Measurements from ENCODE around the gene DAPK1.
A peak's percentile ranks its signal among the peaks of the same experiment; 100 is the strongest.

Gene DAPK1

DNA sequence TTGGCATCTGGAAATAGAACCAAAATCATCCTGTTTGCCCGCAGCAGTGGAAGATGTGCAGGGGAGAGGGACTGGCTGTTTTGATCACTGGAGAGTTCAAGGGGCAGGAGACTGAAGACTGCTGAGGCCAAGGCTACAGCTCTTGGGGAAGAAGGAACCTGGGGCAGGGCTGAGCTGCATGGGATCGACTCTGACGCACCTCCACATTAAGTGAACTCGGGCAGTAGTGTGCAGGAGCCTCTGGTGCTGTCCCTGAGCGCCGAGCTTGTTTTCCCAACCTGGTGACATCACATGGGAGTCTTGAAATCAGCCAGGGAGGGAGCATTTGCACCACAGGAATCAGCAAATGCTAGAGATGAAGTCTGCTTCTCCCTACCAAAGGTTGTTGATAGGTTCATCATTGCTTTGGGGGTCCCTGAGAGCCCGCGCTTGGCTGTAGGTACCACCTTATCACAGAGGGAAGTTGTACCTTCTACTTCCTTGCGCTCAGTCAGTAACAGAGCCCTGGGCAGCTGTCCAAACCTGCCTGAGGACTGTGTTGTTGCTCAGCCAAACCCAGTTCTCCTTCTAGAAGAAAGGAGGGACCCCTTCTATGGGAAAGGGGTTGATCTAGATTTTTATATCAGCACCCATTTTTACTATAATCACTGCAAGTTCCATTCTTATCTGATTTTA lies 175.9 kb downstream of the DAPK1 start:
- no peak for DNase-seq

DNA sequence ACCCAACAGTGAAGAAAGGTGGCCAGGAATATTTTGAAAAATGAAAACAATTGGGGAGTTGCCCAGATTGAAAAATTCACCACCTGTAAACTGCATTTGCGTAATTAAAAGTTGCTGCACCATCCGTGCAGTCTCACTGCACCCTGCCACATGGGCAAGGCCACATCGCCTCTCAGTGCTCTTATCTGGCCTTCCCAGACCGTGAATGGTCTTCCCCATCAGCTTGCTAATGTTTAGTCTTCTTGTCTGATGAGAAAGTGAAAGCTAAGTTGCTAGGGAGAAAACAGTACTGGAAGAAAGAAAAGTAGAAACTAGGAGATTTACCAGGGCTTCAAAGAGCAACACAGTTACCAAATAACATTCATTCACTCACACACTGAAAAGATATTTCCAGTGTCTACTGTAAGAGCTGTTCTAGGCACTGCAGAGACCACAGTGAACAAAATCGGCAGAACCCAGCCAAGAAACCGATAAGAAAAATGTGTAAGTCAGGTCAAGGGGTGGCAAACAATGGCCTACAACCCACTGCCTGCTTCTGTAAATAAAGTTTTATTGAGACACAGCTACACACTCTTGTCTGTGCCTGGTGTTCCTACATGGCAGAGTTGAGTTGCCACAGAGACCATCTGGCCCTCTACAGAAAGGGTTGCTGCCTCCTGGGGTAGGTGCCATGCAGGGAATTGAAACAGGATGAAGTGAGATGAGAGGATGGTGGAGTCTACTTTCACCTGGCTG lies 177.1 kb downstream of the DAPK1 start:
- DNase-seq, result no peak

- DNase-seq, result no peak
Measured at GRCh38 chr9:87675906-87676515, 178.3 kb downstream of the DAPK1 start.

GRCh38 chr9:87676976-87677775 lies 179.5 kb downstream of the DAPK1 start:
- no peak for DNase-seq

DNA sequence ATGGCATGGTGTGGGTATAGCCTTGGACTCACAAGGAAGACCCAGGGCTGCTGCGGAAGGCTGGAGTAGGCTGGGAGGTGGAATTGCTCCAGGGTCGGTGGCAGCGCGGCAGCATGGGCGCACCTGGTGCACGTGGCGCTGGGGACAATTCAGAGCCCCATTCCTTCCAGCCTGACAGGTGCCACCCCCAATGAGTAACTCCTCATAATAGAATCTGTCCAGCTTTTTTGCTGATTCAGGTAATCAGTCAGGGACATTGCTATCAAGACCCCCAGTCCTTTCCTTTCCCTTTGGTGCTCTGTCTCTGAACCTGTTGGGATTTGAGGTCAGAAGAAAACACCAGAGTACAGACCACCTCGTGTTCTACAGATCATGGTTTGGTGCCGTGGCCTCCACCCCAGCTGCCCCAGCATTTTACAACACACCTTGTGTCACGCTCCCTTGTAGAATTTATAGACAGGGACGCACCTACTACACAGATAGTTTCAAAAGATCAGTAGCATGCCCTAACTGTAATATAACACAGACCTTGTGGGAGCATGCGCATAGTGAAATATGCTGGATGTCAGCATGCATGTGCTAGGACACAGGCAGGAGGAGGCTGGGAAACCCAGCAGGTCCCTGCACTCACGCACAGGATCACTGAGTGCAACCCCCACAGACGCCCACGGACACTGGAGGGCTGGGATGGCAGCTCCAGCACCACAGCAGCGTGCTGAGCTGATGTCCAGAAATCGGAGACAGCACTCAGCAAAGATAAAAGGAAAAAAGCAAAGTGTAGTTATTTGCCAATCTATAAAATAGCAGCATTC lies 180.3 kb downstream of the DAPK1 start:
- DNase-seq, result no peak

DNA sequence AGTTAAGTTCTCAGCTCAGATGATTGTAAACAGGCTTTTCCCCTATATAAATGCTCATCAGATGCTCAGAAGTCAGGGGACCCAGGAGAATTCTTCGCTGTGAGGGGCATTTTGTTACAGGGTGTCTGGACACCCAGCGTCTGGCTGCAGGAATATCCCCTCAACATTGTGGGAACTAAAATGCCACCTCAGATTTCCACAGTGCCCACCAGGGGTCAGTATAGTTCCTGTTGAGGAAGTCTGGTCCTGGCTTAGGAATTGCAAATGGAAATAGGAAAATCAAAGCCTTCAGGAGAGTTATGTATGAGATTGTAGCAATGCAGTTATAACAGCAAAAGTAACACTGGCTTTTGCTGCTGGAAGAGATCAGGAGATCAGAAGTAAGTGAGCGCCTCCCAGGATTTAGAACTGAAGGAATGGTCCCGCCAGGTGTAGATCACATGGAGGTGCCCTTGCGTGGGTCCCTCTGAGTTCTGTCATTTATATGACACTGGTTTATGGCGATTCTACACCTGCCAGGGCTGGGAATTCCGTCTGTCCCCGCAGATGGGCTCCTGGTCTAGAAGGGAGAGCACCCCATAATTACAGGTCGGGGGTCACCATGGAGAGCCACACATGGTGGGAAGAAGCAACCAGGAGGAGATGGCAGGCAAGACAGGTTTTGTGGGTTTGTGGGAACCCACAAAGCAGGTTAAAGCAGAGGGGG lies 181.1 kb downstream of the DAPK1 start:
- DNase-seq, result peak; percentile 20

- no peak for DNase-seq
Measured at GRCh38 chr9:87681271-87682061, 183.8 kb downstream of the DAPK1 start.

DNA sequence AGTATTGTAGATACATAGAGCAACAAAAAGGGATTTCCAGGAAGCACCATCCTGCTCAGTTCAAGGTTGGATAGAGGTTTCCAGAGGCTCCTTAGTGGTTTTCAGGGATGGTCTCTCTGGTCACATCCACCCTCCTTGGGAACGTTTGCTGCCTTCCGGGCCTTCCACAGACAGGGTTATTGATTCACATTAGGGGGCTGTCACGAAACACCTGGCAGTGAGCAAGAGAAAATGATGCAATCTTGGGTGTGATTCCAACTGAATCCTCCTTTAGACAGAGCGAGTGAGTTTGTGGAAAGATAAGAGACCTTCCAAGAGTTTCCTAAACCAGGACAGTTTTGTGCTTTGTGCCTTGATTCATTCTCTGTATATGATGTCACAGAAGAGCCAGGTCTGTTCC lies 184.4 kb downstream of the DAPK1 start:
- DNase-seq, result no peak

- peak; percentile 1 for DNase-seq
Measured at GRCh38 chr9:87682618-87683017, 185.0 kb downstream of the DAPK1 start.

DNA sequence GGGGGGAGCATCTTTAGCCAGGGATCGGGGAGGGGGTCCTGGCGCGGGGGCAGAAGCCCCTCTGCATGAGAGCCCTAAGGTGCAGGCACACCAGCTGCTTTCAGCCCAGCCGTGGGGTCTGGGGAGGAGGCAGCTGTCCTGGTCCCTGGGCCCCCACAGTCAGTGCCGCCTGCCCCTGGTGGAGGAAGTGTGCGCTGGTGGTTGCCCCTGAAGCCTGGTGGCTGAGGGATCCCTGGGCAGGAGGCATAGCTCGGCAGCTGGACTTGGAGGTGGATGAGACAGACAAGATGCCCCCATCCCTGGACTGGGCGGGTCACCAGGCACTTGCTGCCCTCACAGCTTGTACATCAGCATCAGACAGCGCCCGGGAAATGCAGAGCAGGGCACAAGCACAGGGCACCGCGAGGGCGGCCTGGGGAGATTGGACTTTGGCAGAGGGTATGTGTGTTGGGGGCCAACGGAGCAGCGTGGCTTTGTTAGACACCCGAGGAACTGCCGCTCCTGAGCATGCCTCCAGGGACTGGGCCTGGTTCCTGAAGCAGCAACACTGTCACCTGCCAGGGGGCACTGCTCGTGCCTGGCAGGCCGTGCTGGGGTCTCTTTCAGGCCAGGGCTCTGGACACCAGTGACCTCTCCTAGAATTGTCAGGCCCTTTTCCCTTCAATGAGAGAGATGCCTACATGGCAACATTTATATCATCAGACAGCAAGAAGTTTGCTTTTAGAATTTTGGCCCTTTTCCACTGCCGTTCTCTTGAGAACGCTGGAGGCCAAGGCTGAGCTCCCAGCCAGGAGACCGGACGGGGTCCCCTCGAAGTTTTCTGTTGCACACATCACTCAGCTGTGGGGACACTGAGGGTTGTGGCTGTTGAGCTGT lies 186.3 kb downstream of the DAPK1 start:
- no peak for DNase-seq

GRCh38 chr9:87684627-87685219 lies 187.1 kb downstream of the DAPK1 start:
- no peak for DNase-seq

DNA sequence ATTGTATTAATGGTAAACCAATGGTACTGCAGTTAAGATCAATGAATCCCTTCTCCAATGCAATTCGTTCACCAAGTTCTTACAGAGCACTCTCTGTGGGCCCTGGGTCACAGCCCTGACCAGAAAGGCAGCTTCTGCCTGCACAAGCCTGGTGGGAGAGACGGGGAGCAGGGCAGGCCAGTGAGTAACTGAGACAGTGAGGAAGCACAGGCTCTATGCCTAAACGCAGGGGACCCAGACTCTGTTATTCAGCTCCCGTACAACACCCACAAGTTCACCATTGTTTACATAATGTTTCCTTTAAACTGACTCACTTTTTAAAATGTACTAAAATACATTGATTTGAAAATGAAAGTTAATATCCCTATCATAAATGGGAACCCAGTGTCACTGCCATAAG lies 187.8 kb downstream of the DAPK1 start:
- DNase-seq, result no peak

DNA sequence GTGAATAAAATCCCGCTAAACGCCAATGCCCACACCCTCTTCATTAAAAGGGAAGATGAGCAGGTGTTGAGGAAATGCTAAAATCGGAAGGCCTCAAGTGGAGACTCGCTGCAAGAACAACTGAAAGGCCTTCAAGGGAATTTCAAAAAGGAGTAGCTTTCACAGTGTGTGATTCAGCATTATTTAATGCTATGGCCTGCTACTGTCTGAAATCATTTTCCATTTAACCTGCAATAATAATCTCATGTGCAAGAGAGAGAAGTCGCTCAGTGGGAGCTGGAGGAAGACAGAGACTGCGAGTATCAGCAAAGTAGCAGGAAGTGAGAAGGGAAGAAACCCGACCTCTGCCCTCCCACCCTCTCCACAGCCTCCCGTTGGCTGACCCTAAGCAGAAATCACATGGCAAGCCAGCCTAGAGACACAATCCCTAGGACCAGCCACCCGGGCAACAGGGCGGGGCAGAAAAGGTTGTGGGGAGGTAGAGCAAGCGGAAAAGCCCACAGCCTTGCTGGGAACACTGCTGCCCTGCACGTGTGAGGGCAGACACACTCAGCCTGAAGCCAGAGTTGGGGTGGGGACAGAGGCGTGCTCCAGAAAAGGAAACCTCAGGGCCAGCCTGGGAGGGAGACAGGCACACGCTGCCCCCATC lies 188.3 kb downstream of the DAPK1 start:
- no peak for DNase-seq

DNA sequence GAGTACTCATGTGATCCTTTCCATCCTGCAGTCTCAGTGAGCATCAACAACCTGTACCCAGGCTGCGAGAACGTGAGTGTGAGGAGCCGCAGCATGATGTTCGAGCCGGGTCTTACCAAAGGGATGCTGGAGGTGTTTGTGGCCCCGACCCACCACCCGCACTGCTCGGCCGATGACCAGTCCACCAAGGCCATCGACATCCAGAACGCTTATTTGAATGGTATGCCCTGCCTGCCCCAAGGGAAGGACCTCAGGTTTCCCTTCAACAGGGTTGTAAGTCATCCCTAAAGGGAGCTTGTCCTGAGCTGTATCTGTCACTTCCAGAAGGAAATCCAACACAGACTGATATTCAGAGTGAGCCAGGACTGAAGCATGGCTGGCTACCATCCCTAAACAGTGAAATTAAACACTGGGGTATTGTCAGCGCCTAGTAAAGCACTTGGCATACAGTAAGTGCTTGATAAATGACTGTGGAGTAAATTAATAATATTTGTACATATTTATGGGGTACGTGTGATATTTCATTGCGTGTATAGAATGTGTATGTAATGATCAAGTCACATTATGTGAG lies 188.9 kb downstream of the DAPK1 start:
- DNase-seq, result no peak

DNA sequence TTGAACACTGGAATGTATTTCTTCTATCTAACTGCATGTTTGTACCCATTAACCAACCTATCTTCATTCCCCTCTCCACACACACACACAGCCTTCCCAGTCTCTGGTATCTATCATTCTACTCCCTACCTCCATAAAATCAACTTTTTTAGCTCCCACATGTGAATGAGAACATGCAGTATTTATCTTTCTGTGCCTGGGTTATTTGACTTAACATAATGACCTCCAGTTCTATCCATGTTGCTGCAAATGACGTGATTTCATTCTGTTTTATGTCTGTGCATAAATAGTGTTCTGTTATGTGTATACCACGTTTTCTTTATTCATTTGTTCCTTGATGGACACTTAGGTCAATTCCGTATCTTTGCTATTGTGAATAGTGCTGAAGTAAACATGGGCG lies 189.5 kb downstream of the DAPK1 start:
- no peak for DNase-seq

DNA sequence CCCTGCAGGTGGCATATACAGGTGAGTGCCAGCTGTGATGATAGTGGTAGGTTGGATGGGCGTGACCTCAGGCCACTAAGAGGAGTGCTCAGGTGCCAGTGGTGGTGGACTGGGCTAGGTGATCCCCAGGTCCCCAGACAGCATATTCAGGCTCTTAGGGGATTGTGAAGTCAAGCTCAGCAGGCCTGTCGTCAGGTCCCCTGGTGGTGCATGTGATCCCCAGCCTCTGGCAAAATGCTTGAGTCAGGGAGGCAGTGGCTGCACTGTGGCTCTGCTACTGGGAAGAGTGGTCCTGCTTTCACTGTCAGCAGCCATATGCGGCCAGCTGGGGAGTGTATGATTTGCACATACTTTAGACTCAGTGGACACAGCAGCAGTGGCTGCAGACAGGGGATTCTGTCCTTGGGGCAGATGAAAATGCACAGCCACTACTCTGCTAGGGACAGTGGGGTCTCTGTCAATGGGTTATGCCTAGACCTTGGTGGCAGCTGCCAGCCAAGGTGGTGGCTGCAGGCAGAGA lies 196.6 kb downstream of the DAPK1 start:
- no peak for DNase-seq

DNA sequence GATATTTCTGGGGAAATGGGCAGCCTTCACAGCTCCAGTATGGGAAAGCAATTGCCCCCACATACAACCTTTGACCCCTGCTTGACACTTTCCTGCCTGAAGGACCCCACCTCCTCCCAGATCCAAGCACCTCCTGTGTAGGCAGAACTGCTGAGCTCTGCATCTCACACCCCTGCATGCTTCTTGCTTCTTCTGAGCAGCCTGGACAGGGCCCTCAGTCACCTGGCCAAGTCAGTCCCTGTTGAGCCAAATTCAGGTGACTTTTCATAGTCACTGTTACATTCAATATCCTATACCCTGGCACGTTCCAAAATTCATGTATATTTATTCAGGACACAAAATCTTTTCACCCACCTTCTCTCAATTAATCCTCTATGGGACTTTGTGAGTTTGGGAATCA lies 197.9 kb downstream of the DAPK1 start:
- no peak for DNase-seq

- no peak for DNase-seq
Measured at GRCh38 chr9:87696641-87697040, 199.0 kb downstream of the DAPK1 start.

Data from NCI-H524 treated with DMSO at 0.1 percent for 48 hours (cell line).